Fibroblast of skin of left biceps (primary cell): Measurements from ENCODE around the gene DCD.
"Not testable (repeated sequence)": the region's sequence is repeated elsewhere in the genome, so short reads cannot be mapped to it uniquely, and the experiment has no call there.

ENCODE experiments used
- DNase-seq, 2 experiments: peaks; one replicate each; pipeline ENCODE4 v3.0.0-alpha.2; 2013; ENCODE audit warnings: low read depth in 2 of 2

DCD gene, protein sequence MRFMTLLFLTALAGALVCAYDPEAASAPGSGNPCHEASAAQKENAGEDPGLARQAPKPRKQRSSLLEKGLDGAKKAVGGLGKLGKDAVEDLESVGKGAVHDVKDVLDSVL

DNA sequence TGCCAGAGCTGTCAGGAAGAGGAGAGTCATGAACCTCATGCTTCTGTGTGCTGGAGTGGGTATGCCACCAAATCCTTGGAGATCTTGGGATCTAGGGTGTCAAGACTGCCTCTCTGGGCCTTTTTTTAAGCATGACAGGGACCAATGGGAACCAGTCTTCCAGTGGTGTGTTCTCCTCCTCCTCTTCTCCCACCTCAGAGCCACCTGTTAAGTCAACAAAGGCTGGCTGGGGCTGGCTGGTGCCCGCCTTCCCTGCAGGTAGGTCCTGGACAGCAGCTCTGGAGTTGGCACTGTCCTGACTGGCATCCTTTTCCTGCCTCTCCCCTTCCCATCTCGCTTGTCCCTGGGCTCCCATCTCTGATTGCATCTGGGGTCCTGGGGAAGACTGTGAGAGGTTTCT, at the start of gene DCD:
DCD (minus strand) TSS at position 101 of the 400 bp plus-strand sequence; CDS start at position 39, 62 bp downstream.
- DNase-seq: no peak

DNA sequence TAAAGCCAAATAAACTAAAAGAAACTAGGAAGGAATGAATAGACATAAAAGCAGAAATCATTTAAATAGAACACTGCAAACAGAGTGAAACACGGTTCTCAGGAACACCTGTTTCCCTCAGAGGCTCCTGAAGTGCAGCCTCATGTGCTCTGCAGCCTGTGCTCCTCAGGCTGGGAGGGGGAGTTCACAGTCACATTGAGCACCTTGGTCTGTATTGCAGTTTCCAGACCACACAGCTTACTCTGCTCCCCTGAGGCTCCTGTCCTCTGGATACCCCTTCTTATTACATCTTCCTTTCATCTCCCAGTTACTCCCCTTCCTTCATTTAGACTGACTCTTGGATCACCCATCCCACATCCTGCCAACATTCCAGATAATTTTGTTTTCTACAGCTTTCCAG, 49.7 kb upstream of the DCD start:
- no peak for DNase-seq

DNA sequence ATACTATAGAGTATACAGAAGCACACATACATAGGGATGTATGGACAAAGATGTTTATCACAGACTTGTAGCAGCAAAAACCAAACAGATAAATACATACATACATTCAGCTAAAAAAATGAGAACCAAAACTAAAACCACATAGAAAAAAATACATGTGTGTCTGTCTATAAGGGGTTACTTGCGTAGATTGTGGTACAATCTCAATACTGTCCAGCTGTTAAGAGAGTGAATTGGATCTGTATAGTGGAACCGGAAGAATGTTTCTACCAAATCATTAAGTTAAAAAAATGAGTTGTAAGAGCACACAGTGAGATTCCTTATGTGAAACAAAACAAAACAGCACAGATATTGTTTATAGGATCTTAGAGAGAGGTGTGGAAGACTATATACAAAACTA, 44.2 kb upstream of the DCD start:
- DNase-seq: no peak

- no peak for DNase-seq
These were observed 41.8 kb upstream of the DCD start for GRCh38 chr12:54689984-54690383.

DNA sequence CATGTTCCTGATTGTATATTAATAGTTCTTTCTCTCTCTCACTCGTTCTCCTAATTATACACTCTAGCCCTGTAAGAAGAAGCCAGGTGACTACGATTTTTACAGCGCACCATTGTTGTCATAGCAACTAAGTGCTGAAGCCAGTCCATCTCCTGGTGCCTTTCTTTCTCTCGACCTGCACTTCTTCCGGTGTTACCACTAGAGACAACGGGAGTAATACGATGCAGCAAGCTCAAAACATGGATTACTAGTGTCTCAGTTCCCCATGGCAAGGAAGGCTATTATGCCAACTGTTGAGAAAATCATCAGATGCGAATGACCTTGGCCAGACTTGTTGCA, 40.8 kb upstream of the DCD start:
- DNase-seq: no peak

- no peak for DNase-seq
These were observed 40.3 kb upstream of the DCD start for GRCh38 chr12:54688309-54689033.

- DNase-seq: no peak
These were observed 36.8 kb upstream of the DCD start for GRCh38 chr12:54684636-54685630.

GRCh38 chr12:54683398-54683797, 35.2 kb upstream of the DCD start:
- no peak for DNase-seq

GRCh38 chr12:54682674-54683073, 34.5 kb upstream of the DCD start:
- DNase-seq: no peak

- DNase-seq: no peak
These were observed 32.2 kb upstream of the DCD start for GRCh38 chr12:54680374-54680773.

DNA sequence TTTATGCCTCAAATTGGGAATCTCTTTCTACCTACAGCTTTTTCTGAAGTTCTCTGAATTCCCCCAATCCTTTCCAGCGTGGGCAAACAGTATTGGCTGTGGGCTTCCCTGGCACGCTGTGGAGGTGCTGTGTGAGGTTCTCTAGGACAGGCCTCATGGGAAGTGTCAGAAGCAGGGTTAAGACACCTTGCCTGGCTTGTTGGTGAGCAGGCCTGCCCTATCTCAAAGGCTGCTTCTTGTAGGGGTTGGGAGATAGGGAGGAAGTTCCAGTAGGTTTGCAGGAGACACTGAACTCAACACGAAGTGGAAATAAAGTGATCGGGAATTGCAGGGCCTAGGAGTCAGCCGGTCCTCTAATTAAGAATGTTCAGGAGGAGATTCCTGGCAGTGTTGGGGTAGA, 30.0 kb upstream of the DCD start:
- no peak for DNase-seq

GRCh38 chr12:54667945-54668344, 19.8 kb upstream of the DCD start:
- DNase-seq: no peak

DNA sequence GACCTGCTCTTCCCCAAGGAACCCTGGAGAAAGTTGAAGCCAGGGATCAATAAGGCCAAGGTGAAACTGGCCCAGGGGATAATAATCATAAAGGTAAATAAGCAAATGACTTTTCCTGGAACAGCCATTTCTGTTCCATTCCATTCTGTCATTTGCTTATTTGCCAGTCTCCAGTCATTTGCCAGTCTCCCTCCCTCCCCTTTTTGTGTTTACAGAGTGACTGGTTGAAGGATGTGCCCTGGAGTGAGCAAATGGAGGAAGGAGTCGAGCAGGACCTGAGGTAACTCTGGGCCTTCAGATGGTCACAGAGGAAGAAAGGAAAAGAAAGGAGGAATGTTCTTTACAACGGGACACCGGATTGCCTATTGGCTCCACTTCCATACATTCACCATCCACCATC, 17.8 kb upstream of the DCD start:
- DNase-seq: no peak

DNA sequence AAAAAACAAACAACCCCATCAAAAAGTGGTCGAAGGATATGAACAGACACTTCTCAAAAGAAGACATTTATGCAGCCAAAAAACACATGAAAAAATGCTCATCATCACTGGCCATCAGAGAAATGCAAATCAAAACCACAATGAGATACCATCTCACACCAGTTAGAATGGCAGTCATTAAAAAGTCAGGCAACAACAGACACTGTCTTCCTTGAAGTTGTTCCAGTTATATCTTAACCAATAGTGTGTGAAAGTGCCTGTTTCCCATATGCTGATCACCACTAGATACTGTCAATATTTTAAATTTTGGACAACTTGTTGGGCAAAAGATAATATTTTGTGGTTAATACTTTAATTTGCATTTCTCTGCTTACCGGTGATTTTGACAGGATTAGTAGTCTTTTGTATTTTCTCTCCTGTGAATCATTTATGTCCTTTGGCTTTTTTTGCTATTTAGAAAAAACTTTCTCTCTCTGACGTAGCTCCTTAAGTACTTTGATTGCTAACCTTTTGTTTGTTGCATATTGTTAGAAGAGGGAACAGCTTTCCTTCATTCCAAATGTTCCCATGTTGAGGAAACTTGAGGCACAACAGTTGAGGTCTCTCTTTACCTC, 17.0 kb upstream of the DCD start:
- DNase-seq: not testable (repeated sequence)

- no peak for DNase-seq
These were observed 15.4 kb upstream of the DCD start for GRCh38 chr12:54663603-54664002.

- no peak for DNase-seq
These were observed 13.9 kb upstream of the DCD start for GRCh38 chr12:54662026-54662425.

DNA sequence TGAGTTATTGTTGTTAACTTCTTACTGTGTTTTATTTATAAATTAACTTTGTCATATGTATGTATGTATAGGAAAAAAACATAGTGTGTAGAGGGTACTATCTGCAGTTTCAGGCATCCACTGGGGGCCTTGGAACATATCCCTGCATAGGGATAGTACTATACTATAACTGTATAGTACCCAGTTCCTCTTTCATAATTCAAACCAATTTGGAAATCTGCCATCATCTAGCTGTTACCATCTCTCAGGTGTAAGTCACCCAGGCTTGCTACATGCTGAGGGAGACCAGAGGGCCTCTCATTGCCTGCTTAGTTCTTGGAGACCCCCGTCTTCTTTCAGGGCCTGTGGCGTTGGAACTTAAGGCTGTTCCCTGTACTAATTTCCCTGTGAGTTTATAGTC, 12.9 kb upstream of the DCD start:
- DNase-seq: no peak

DNA sequence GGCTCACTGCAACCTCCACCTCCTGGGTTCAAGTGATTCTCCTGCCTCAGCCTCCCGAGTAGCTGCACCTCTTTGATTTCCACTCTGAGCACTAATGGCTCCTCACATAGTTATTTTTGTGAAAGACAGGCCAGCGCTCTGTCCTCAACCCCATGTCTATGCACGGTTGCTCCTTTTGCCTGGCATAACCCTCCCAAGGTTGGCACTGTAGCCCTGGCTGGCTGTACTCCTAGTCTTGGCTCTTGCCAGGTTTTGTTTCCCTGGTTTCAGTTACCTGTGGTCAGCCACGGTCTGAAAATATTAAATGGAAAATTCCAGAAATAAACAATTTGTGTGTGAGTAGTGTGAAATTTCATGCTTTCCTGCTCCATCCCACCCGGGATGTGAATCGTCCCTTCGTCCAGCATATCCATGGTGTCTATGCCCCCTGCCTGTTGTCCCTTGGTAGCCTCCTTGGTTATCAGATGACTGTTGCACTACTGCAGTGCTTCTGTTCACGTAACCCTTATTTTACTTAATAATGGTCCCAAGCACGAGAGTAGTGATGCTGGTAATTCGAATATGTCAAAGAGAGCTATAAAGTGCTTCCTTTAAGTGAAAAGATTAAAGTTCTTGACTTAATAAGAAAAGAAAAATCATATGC, 12.3 kb upstream of the DCD start:
- DNase-seq: no peak

- no peak for DNase-seq
These were observed 10.4 kb upstream of the DCD start for GRCh38 chr12:54658306-54659264.

DNA sequence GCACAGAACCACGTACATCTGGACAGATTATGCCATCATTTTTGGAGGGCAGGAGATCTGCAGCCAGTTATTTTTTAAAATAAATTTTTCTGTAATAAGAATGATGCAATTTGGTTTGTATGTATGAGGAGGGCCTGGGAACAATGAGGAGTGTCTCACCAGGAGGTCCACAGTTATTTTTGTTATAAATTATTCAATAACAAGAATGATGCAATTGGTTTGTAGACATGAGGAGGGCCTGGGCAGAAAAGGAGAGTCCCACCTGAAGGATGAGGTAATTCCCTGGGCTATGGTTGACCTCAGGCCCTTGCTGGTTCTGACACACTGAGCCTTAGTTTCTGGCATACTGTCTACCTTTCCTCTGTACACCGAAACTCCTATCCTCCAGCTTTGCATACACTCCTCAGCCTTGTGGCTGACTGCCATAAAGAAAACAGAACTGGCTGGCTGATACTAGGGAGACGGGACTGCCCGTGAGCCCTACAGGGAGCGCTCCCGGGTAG, 9.0 kb upstream of the DCD start:
- no peak for DNase-seq
